Measurements from ENCODE around the gene GPBAR1.
"Not testable (repeated sequence)": the region's sequence is repeated elsewhere in the genome, so short reads cannot be mapped to it uniquely, and the experiment has no call there.

Gene GPBAR1

DNA sequence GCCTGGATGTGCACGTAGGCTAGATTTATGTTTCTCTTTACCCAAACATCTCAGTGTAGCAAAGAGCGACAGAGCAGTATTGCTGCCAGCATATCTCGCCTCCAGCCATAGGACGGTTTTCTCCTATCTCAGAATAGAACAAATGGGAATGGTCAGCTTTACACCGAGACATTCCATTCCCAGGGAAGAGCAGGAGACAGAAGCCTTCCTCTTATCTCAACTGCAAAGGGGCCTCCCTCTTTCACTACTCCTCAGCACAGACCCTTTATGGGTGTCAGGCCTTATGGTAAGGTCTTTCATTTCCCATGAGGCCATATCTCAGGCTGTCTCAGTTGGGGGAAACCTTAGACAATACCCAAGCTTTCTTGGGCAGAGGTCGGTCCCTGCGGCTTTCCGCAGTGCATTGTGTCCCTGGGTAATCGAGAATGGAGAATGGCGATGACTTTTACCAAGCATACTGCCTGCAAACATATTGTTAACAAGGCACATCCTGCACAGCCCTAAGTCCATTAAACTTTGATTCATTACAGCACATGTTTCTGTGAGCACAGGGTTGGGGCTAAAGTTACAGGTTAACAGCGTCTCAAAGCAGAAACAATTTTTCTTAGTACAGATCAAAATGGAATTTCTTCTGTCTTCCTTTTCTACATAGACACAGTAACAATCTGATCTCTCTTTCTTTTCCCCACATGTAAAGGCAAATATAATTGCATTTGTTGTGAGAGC lies 50.9 kb downstream of the GPBAR1 start:
- FAIRE-seq, result not testable (repeated sequence)

DNA sequence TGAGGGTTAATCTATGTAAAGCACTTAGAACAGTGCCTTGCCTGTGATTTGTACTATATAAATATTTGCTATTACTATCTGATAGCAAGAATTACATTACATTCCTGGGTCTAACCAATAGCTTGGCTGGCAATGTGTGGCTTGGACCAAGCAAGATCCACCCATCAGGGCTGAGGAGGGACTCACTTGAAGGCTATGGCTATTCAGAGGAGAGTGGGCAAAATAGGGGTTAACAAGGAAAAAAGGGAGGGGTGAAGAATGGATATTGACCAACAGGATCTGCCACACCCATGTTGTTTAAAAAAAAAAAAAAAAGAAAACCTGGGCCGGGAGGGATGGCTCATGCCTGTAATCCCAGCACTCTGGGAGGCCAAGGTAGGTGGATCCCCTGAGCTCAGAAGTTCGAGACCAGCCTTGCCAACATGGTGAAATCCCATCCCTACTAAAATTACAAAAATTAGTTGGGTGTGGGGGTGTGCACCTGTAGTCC lies 51.5 kb downstream of the GPBAR1 start:
- FAIRE-seq, result no peak

DNA sequence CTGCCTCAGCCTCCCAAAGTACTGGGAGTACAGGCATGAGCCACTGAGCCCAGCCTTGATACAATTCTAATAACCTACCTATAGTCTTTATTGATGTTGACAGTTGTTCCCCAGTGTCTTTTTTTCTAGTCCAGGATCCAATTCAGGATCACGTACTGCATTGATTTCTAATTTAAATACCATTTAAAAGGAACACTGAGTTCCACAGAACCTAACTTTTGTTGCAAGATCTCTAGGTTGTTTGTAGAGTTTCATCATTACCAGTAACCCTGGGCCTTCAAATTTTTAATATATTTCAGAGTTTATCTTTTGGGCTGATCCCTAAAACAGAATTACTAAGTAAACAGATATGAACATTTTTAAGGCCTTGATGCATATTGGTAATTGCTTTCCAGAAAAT lies 52.5 kb downstream of the GPBAR1 start:
- no peak for FAIRE-seq

All from islet of Langerhans (tissue), 1 donor.